Neuron (in vitro differentiated cells): Measurements from ENCODE around the gene GXYLT2.

Experiments
- H2AFZ ChIP-seq: one replicate; pipeline ENCODE4 v1.6.1; 2013; ENCODE audit warnings: low read depth, mild to moderate bottlenecking, inconsistent platforms, low read length, moderate library complexity
- H3K27me3 ChIP-seq: one replicate; pipeline ENCODE4 v1.6.1; 2013; ENCODE audit warnings: low read length; ENCODE audit not compliant: insufficient read depth
- H3K36me3 ChIP-seq: one replicate; pipeline ENCODE4 v1.6.1; 2013; ENCODE audit warnings: low read length; ENCODE audit not compliant: insufficient read depth
- H3K4me1 ChIP-seq: one replicate; pipeline ENCODE4 v1.6.1; 2013; ENCODE audit warnings: low read length; ENCODE audit not compliant: insufficient read depth
- H3K4me3 ChIP-seq: 2 replicates; pipeline ENCODE4 v1.5.1; 2013; ENCODE audit warnings: mild to moderate bottlenecking, low read length, moderate library complexity
- H3K9me3 ChIP-seq: one replicate; pipeline ENCODE4 v1.6.1; 2013; ENCODE audit warnings: low read length

GXYLT2 gene

GRCh38 chr3:72953325-72953956 is 65.6 kb downstream of the GXYLT2 start:
- Histone ChIP-seq H3K27me3 (peaks cover 3% of the 10 kb centered on the region), H3K36me3 (no peaks in the 10 kb centered on the region), H3K4me1 (peaks cover 11% of the 10 kb centered on the region), H3K4me3 (no peak overlapping the region), H3K9me3 (no peaks in the 10 kb centered on the region), H2AFZ (no peak overlapping the region)

GRCh38 chr3:72957297-72957696 is 69.5 kb downstream of the GXYLT2 start:
- Histone ChIP-seq H3K4me3 (no peak overlapping the region), H3K4me1 (peaks cover 11% of the 10 kb centered on the region), H3K9me3 (no peaks in the 10 kb centered on the region), H2AFZ (no peak overlapping the region), H3K36me3 (no peaks in the 10 kb centered on the region), H3K27me3 (peaks cover 10% of the 10 kb centered on the region)

- Histone ChIP-seq H3K27me3 (peaks cover 10% of the 10 kb centered on the region), H3K9me3 (no peaks in the 10 kb centered on the region), H3K4me1 (peaks cover 11% of the 10 kb centered on the region), H3K36me3 (no peaks in the 10 kb centered on the region), H2AFZ (no peak overlapping the region), H3K4me3 (no peak overlapping the region)
These were observed 71.5 kb downstream of the GXYLT2 start for GRCh38 chr3:72959336-72959735.

DNA sequence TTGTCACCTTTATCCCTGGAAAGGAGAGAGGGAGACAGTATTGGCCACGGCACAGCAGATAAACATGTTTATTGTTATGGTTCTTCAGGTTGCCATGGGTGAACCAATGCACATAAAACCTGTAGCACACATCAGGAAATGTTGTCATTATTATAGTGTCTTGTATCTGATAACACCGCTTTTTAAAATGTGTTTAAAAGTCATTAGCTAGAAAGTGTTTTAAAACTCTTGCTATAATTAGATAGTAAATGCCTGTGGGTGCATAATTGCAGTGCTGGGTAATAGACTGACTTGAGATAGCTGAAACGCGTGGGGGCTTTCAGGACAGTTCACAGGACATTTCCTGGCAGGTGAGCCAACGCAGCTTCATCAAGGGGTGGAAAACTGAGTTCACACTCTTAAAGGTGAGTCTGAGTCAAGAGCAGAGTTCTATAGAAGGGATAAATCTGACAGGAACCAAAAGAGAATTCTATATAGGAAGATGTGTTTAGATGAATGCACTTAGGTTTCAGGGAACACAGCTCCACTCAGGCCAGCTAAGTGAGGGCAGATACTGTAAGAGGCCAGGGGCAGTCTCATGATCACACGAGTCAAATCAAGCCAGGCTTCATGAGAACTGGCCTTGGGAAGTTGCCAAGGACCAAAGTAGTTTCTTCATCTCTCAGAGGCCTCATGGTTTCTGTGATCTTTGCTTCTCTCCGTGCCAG is 73.1 kb downstream of the GXYLT2 start:
- H2AFZ ChIP-seq, result no peak overlapping the region
- peaks cover 10% of the 10 kb centered on the region for H3K27me3 ChIP-seq
- H3K4me3 ChIP-seq, result no peak overlapping the region
- no peaks in the 10 kb centered on the region for H3K36me3 ChIP-seq
- peaks cover 11% of the 10 kb centered on the region for H3K4me1 ChIP-seq
- H3K9me3 ChIP-seq, result no peaks in the 10 kb centered on the region

DNA sequence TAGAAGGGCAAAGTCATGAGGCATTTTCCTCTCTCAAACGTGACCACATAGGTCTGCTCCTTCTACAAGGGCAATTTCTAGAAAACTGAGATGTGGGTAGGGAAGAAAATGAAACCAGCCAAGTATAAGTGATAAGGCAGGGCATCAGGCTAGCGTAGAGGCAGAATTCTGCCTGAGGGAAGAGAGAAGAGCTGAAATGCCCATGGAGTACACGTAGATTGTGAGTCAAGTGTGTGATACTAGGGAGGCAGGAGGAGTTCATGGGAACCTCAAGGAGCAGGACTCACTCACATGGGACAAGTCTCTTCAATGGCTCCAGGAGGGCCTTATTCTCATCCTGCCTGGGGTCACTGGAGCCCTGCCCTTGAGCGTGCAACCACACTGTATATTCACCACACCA is 73.9 kb downstream of the GXYLT2 start:
- H3K36me3 ChIP-seq, result no peaks in the 10 kb centered on the region
- H3K27me3 ChIP-seq, result peaks cover 10% of the 10 kb centered on the region
- no peaks in the 10 kb centered on the region for H3K9me3 ChIP-seq
- H3K4me3 ChIP-seq, result no peak overlapping the region
- H2AFZ ChIP-seq, result no peak overlapping the region
- peaks cover 11% of the 10 kb centered on the region for H3K4me1 ChIP-seq

DNA sequence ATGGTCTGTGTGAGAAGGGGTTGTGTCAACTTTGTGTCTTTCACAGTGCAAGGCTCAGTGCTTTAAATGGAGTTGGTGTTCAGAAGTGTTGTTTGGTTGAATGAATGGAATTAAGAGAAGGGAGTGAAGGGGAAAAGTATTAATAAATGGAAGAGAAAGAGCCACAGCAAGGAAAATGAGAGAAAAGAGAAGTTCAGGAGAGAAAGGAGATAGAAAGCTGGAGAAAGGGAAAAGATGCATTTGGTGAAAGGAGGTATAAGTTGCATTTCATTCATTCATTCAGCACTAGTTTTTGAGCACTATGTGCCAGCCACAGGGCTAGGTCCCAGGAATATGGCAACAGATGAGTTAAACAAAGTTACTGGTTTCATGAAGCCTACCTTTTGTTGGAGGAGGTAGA is 74.5 kb downstream of the GXYLT2 start:
- Histone ChIP-seq H3K4me1 (peaks cover 6% of the 10 kb centered on the region), H3K27me3 (peaks cover 10% of the 10 kb centered on the region), H2AFZ (no peak overlapping the region), H3K9me3 (no peaks in the 10 kb centered on the region), H3K4me3 (no peak overlapping the region), H3K36me3 (no peaks in the 10 kb centered on the region)

- Histone ChIP-seq H3K36me3 (no peaks in the 10 kb centered on the region), H3K27me3 (peaks cover 10% of the 10 kb centered on the region), H2AFZ (no peak overlapping the region), H3K4me3 (no peak overlapping the region), H3K4me1 (no peaks in the 10 kb centered on the region), H3K9me3 (no peaks in the 10 kb centered on the region)
These were observed 76.8 kb downstream of the GXYLT2 start for GRCh38 chr3:72964633-72965032.

DNA sequence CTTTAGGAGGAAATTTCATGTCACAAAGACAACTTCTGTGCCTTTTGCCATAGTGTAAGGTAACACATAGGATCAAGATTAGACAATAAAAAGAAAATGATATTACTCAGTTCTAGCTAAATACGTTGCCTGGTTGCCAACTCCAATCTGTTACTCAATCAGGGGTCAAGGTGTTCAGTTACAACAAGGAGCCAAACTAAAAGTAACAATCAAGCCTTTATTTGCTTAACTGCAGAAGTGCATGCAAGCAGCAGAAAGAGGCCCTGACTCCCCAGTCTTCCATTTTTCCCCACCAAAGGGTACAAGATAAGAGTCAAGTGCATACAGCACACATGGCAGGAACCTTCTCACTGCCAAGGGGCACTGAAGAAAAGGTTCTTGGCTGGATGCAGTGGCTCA is 80.4 kb downstream of the GXYLT2 start:
- no peak overlapping the region for H2AFZ ChIP-seq
- H3K4me3 ChIP-seq, result no peak overlapping the region
- no peaks in the 10 kb centered on the region for H3K4me1 ChIP-seq
- H3K9me3 ChIP-seq, result no peaks in the 10 kb centered on the region
- no peaks in the 10 kb centered on the region for H3K36me3 ChIP-seq
- no peaks in the 10 kb centered on the region for H3K27me3 ChIP-seq

GRCh38 chr3:72969766-72970165 is 81.9 kb downstream of the GXYLT2 start:
- H3K27me3 ChIP-seq, result no peaks in the 10 kb centered on the region
- no peak overlapping the region for H3K4me3 ChIP-seq
- no peaks in the 10 kb centered on the region for H3K4me1 ChIP-seq
- H2AFZ ChIP-seq, result no peak overlapping the region
- no peaks in the 10 kb centered on the region for H3K36me3 ChIP-seq
- no peaks in the 10 kb centered on the region for H3K9me3 ChIP-seq

DNA sequence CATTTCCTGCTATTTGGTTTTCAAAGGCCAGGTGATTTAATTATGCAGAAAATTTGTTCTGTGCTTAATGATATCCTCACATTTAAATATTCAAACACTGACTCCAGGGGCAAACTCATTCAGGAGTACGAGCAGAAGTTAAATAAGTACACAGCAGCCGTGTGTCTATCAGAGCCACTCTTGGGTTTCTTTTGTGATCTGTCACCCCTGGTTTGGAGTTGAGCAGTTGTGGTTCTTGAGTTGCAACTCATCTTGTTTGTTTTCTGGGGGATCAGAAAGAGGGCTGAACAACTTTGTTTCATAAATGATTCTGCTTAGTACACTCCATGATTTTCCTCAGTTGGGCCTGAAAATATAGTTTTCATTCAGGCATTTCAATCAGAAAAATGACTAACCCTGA is 83.1 kb downstream of the GXYLT2 start:
- Histone ChIP-seq H3K4me1 (no peaks in the 10 kb centered on the region), H3K4me3 (no peak overlapping the region), H3K27me3 (peaks cover 4% of the 10 kb centered on the region), H2AFZ (no peak overlapping the region), H3K36me3 (no peaks in the 10 kb centered on the region), H3K9me3 (no peaks in the 10 kb centered on the region)

- Histone ChIP-seq H3K9me3 (no peaks in the 10 kb centered on the region), H3K4me3 (no peak overlapping the region), H3K4me1 (no peaks in the 10 kb centered on the region), H3K27me3 (peaks cover 4% of the 10 kb centered on the region), H2AFZ (no peak overlapping the region), H3K36me3 (no peaks in the 10 kb centered on the region)
These were observed 84.8 kb downstream of the GXYLT2 start for GRCh38 chr3:72972706-72973030.

DNA sequence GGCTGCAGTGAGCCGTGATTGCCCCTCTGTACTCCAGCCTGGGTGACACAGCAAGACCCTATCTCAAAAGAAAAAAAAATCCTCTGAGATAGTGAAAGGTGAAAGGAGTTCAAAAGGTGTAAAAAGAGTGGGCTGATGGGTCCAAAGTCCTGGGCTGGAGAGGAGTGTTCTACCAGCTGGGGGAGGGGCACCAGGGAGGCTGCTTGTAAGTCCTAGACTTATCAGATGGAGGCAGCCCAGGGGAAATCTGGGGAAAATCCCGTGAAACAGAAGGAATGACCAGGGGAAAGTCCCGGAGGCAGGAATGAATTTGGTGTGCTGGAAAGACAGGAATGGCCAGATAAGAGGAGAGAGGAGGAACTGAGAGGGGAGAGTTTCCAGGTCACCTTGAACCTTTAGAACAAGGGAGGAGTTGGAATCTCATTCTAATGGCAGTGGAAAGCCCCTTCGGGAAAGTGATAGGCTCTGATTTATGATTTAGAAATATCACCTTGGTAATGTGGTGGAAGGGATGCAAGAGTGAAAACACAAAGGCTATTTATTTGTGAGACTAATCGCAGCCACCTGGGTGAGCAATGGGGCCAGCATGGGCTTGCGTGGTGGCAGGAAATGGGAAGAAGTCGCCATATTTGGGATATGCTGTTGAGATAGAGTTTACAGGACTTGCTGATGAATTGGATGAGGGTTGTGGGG is 85.3 kb downstream of the GXYLT2 start:
- Histone ChIP-seq H3K4me1 (no peaks in the 10 kb centered on the region), H3K9me3 (no peaks in the 10 kb centered on the region), H2AFZ (no peak overlapping the region), H3K36me3 (no peaks in the 10 kb centered on the region), H3K27me3 (peaks cover 4% of the 10 kb centered on the region), H3K4me3 (no peak overlapping the region)

DNA sequence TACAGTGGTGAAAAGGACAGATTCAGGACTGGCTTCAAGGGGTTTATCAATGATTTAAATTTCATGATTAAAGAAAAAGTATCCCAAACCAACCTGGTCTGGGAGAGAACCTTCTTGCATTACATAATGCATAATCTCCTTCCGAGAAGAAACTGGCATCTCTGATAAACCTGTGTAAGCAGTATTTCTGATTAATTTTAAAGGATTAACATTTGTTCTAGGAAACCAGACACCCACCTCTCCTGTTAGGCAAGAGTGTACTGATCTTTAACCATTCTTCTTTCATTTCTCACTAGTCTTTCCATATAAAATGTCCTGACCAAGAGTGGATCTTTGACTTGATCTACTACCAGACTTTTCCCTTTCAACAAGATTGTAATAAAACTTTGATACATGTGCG is 85.9 kb downstream of the GXYLT2 start:
- Histone ChIP-seq H3K36me3 (no peaks in the 10 kb centered on the region), H3K4me1 (no peaks in the 10 kb centered on the region), H3K4me3 (no peak overlapping the region)

More for the DNA sequence above, 85.9 kb downstream of the GXYLT2 start:
- Histone ChIP-seq H3K9me3 (no peaks in the 10 kb centered on the region), H2AFZ (no peak overlapping the region), H3K27me3 (peaks cover 4% of the 10 kb centered on the region)
